Upper lobe of left lung (tissue), 6 donors: ENCODE measurements around the gene SLC5A2. TPM values are rescaled to one million over a fixed set of nuclear protein-coding genes. Genes with fewer than 3 reads are reported as not detected.

Source experiments
- ATAC-seq, 2 donors: fragments of 200-7000 bp; cut with Tn5 transposase; one replicate each; pipeline ENCODE4 v1.9.1; 2022; ENCODE audit warnings: mild to moderate bottlenecking in 2 of 2, moderate library complexity in 2 of 2; ENCODE audit not compliant: low FRiP score in 2 of 2
- DNase-seq, 2 donors: peaks; one replicate each; pipeline ENCODE4 v3.0.0-alpha.2; 2019 to 2020
- H3K27ac ChIP-seq, 4 donors: fragments of 200-600 bp; sonication (generic); one replicate each; pipeline ENCODE4 v1.5.1; 2016 to 2019
- H3K27me3 ChIP-seq, 4 donors: fragments of 200-600 bp; sonication (generic); one replicate each; pipeline ENCODE4 v1.5.1; 2017 to 2019
- H3K36me3 ChIP-seq, 4 donors: fragments of 200-600 bp; sonication (generic); one replicate each; pipeline ENCODE4 v1.5.1; 2016 to 2019
- H3K4me1 ChIP-seq, 4 donors: fragments of 200-600 bp; sonication (generic); one replicate each; pipeline ENCODE4 v1.5.1; 2018 to 2019
- H3K4me3 ChIP-seq, 4 donors: fragments of 200-600 bp; sonication (generic); one replicate each; pipeline ENCODE4 v1.5.1; 2017 to 2019; ENCODE audit warnings: mild to moderate bottlenecking in 2 of 4, moderate library complexity in 1 of 4
- H3K9me3 ChIP-seq, 4 donors: fragments of 200-600 bp; sonication (generic); one replicate each; pipeline ENCODE4 v1.5.1; 2018 to 2019
- EP300 ChIP-seq, 4 donors: sonication (generic); formaldehyde crosslinking; IDR thresholded peaks; one replicate each; pipeline ENCODE4 v1.5.1; 2017; ENCODE audit warnings: antibody characterized with exemption in 4 of 4, control low read depth in 2 of 4
- POLR2A ChIP-seq, 4 donors: fragments of 450-650 bp; IDR thresholded peaks; one replicate each; pipeline ENCODE4 v1.5.1; 2016 to 2017; ENCODE audit warnings: antibody characterized with exemption in 4 of 4, mild to moderate bottlenecking in 2 of 4
- POLR2AphosphoS5 ChIP-seq, 2 donors: sonication (generic); formaldehyde crosslinking; IDR thresholded peaks; one replicate each; pipeline ENCODE4 v1.5.1; 2017; ENCODE audit warnings: antibody characterized with exemption in 2 of 2
- WGBS, 2 donors: methylation state at CpG; one replicate each; pipeline ENCODE4 v1.1.5; 2017 to 2018; 5-methylcytosine and 5-hydroxymethylcytosine counted together
- total RNA-seq, 6 donors: library from RNA; depleted of rRNA in 4 of 6; stranded (reverse); fragments of >200 nt in 4 of 6; gene quantifications; one replicate each; pipeline versions ENCODE4 v1.1.0 to v1.2.1, GENCODE V29; 2016 to 2021
- TF ChIP-seq, protein P1 (sequence below), 6 experiments: fragments of 450-650 bp in 4 of 6; fragments of 200-600 bp in 2 of 6; sonication (generic) in 2 of 6; IDR thresholded peaks; one replicate each; pipeline ENCODE4 v1.5.1; 2016 to 2019; ENCODE audit warnings: antibody characterized with exemption in 6 of 6
- donor health status: DM: no; HTN: no; CAD: no; lungs with moderate emphysema.
- donor health status: DM: no; HTN: yes; CAD: no; lungs with severe emphysema.

The SLC5A2 gene
- total RNA-seq, 6 donors from 2014 or later: 0.84 to 3.3 (median 1.2) TPM

DNA sequence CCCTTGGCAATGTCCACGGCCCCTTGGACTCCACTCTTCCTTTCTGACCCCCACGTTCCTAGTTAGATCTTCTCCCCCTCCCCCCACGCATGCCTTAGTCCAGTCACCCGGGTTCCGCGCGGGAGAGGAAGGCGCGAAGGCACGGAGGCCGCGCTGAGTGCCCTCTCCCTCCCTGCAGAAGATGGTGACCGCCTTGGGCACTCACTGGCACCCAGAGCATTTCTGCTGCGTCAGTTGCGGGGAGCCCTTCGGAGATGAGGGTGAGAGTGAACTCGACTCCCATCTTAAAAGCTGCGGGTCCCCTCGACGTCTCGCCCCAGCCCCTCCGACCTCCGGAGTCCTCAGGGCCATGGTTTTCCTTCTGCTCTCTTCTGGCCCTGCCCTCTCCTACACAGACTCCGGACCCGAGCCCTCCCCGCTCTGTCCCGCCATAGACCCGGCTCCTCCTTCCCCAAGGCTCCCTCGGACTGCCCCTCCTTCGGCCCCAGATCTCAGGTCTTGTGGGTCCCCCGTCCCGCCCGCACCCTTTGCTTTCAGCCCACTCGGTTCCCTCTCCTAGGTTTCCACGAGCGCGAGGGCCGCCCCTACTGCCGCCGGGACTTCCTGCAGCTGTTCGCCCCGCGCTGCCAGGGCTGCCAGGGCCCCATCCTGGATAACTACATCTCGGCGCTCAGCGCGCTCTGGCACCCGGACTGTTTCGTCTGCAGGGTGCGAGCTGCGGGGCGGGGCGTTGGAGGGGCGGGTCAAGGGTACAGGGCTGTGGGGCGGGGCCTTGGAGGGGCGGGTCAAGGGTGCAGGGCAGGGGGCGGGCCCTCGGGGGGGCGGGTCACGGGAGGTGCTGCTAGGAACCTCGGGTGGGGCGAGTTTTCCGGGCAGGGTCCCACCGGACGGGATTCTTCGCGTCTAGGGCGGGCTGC is 6.4 kb upstream of the SLC5A2 start:
- Histone ChIP-seq H3K27ac (peak overlapping the region; percentile 75 to 95 (median 84)), H3K27me3 (no peaks in the 10 kb centered on the region), H3K9me3 (no peaks in the 10 kb centered on the region), H3K36me3 (peaks cover 0 to 50% (median 14%) of the 10 kb centered on the region in 4 donors), H3K4me3 (peak overlapping the region; percentile 25 to 60 (median 51)), H3K4me1 (peaks cover 14 to 47% (median 31%) of the 10 kb centered on the region in 4 donors)
- 32 to 66% methylated on average over 41 to 54 of the region's 68 CpGs for WGBS, 2 donors
- TF ChIP-seq EP300 (IDR thresholded peaks at IDR 0.05) (no peak), POLR2A (IDR thresholded peaks at IDR 0.05) (peak in 1 of 4 donors; percentile 80), POLR2AphosphoS5 (IDR thresholded peaks at IDR 0.05) (peak in 1 of 2 donors; percentile 84)
- TF ChIP-seq, protein P1, sequence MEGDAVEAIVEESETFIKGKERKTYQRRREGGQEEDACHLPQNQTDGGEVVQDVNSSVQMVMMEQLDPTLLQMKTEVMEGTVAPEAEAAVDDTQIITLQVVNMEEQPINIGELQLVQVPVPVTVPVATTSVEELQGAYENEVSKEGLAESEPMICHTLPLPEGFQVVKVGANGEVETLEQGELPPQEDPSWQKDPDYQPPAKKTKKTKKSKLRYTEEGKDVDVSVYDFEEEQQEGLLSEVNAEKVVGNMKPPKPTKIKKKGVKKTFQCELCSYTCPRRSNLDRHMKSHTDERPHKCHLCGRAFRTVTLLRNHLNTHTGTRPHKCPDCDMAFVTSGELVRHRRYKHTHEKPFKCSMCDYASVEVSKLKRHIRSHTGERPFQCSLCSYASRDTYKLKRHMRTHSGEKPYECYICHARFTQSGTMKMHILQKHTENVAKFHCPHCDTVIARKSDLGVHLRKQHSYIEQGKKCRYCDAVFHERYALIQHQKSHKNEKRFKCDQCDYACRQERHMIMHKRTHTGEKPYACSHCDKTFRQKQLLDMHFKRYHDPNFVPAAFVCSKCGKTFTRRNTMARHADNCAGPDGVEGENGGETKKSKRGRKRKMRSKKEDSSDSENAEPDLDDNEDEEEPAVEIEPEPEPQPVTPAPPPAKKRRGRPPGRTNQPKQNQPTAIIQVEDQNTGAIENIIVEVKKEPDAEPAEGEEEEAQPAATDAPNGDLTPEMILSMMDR (IDR thresholded peaks at IDR 0.05): no peak
- peak; percentile 91 to 96 for DNase-seq
- peak; percentile 76 to 82 for ATAC-seq

DNA sequence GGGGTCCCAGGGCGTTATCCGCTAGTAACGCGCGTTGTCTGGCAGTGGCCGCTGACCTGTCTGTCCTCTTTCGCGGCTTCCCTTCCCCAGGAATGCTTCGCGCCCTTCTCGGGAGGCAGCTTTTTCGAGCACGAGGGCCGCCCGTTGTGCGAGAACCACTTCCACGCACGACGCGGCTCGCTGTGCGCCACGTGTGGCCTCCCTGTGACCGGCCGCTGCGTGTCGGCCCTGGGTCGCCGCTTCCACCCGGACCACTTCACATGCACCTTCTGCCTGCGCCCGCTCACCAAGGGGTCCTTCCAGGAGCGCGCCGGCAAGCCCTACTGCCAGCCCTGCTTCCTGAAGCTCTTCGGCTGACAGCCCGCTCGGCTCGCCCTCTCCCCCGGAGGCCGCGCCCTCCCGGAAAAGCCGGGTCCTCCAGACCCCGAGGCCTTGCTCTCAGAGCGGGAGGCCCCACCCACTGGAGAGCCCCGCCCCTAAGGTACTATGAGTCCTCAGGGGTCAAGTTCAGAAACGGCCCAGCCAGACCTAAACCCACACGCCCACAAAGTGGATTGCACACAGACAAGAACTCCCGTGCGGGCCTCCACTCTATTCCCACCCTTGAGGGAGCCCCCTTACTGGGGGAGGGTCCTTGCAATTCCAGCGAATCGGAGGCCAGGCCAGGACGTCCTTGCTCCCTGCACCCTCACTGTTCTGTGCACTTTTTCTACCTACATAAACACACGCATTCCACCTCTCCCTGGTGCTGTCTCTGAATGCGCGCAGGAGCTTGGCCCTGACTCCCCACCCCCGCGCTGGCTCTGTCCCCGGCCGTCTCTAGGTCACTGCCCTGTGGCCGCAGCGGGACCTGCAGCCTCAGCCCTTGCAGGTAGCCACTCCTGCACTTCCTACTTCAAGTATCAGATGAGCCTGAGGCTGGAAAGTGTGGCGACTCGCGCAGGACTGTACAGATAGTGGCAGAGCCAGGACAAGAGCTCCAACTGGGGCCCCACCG is 5.4 kb upstream of the SLC5A2 start:
- TF ChIP-seq POLR2A (IDR thresholded peaks at IDR 0.05): peak in 2 of 4 donors; percentile 42 to 59
- TF ChIP-seq, protein P1 (IDR thresholded peaks at IDR 0.05): peak in 5 of 6 experiments; percentile 16 to 70 (median 39)
- peak in 1 of 2 donors; percentile 8 for TF ChIP-seq POLR2AphosphoS5 (IDR thresholded peaks at IDR 0.05)
- no peak for TF ChIP-seq EP300 (IDR thresholded peaks at IDR 0.05)
- WGBS, 2 donors: 44 to 78% methylated on average over 40 to 58 of the region's 67 CpGs
- DNase-seq (peak; percentile 91), ATAC-seq (peak; percentile 44 to 83)
- Histone ChIP-seq H3K9me3 (no peaks in the 10 kb centered on the region), H3K4me1 (peaks cover 11 to 38% (median 22%) of the 10 kb centered on the region in 4 donors), H3K27ac (peak overlapping the region; percentile 75 to 95 (median 84)), H3K36me3 (peaks cover 0 to 50% (median 14%) of the 10 kb centered on the region in 4 donors), H3K27me3 (no peaks in the 10 kb centered on the region), H3K4me3 (peak overlapping the region; percentile 5 to 60 (median 51))

DNA sequence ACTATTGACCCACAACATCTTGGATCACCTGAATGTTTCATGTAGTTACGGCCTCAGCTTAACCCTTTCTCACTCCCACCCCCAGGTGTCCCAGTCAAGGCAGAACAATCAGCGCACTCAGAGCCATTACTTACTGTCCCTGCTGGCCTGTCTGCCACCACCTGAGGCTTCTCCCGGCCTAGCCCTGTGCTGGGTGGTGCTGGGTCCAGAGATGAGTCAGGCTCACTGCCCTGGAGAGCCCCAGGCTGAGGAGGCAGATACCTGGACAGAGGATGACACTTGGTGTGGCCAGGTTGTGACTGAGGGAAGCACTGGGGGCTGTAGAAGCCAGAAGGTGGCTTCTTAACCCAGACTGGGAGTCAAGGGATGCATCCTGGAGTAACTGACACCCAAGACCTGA is 4.0 kb upstream of the SLC5A2 start:
- ATAC-seq: no peak
- no peaks in the 10 kb centered on the region for H3K9me3 ChIP-seq
- peaks cover 3 to 25% (median 20%) of the 10 kb centered on the region in 4 donors for H3K4me1 ChIP-seq
- H3K36me3 ChIP-seq: peaks cover 0 to 41% (median 14%) of the 10 kb centered on the region in 4 donors
- no peaks in the 10 kb centered on the region for H3K27me3 ChIP-seq
- 81 to 87% methylated on average over 3 of the region's 3 CpGs for WGBS, 2 donors
- no peak for DNase-seq
- H3K27ac ChIP-seq: no peak overlapping the region
- H3K4me3 ChIP-seq: no peak overlapping the region
- no peak for TF ChIP-seq POLR2A (IDR thresholded peaks at IDR 0.05)
- TF ChIP-seq POLR2AphosphoS5 (IDR thresholded peaks at IDR 0.05): no peak
- TF ChIP-seq EP300 (IDR thresholded peaks at IDR 0.05): no peak
- TF ChIP-seq, protein P1 (IDR thresholded peaks at IDR 0.05): no peak

DNA sequence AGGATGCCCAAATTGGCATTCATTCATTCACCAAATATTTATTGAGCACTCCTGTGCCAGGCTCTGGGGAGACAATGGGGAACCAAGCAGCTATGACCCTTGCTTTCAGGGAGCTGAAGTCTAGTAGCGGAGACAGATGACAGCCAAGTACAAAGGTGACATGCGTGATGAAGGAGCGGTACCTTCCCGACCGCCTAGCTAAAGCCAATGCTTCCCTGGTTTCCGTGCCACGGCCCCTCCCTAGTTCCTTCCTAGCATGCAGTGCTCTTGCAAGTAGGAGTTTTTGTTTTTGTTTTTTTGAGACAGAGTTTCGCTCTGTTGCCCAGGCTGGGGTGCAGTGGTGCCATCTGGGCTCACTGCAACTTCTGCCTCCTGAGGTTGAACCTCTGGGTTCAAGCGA is 3.2 kb upstream of the SLC5A2 start:
- 73 to 83% methylated on average over 9 of the region's 9 CpGs for whole genome bisulfite sequencing, 2 donors
- Histone ChIP-seq H3K9me3 (no peaks in the 10 kb centered on the region), H3K4me1 (peaks cover 6 to 25% (median 22%) of the 10 kb centered on the region in 4 donors), H3K27ac (no peak overlapping the region), H3K27me3 (no peaks in the 10 kb centered on the region), H3K36me3 (peaks cover 0 to 33% (median 14%) of the 10 kb centered on the region in 4 donors), H3K4me3 (no peak overlapping the region)
- no peak for ATAC-seq
- no peak for TF ChIP-seq EP300 (IDR thresholded peaks at IDR 0.05)
- no peak for TF ChIP-seq POLR2AphosphoS5 (IDR thresholded peaks at IDR 0.05)
- no peak for TF ChIP-seq POLR2A (IDR thresholded peaks at IDR 0.05)
- TF ChIP-seq, protein P1 (IDR thresholded peaks at IDR 0.05): no peak
- no peak for DNase-seq
